ENCODE data around the gene DEPP1.
A peak's percentile ranks its signal among the peaks of the same experiment; 100 is the strongest.

DEPP1 gene

GRCh38 chr10:44968091-44968490 lies 10.5 kb downstream of the DEPP1 start:
- no peak for DNase-seq (ENCODE audit: low read depth in 2 of 2)

DNA sequence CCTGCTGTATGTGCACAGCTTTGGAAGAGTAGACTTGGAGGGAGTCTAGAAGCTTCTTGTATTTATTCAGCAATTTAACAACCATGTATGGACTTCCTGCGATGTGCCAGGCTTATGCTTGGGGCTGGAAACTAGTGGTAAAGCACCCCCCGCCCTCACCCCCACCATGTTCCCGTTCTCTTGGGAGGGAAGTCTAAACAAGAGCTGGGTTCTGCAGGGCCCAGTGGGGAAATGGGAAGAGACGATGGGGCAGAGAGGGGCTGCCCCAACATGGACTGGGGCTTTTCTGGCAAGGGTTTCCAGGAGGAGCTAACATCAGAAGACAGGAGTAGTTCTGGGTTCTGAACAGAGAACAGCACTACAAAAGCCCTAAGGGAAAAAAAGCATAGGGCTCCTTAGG lies 11.0 kb downstream of the DEPP1 start:
- no peak for DNase-seq (ENCODE audit: low read depth in 2 of 2)

DNA sequence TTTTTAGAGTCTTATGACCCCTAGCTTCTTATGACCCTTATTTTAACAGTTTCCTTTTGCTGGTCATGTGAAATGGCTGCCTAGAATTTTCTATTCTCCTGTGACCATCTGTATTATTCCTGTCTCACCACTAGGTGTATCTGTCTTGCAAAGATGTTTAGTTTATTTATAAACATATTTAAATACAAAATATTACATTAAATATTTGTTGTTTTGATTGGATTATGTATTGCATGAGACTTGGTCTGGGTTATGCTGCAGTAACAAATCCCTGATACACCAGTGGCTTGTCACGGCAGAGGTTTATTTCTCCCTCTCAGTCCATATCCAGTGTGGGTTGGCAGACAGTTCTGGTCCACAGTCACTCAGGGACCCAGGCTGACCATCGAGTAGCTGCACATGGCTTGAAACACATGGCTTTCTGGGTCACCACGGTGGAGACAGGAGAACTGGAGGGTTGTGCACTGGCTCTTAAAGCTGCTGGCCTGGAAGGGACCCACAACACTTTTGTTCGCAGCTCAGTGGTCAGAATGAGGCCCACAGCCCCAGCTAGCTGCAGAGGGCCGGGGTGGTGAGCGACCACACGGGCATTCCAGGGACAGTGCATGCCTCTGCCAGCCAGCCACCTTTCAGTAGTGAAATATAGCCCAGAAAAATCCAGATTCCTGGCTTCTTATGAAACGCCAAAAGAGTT lies 11.6 kb downstream of the DEPP1 start:
- no peak for DNase-seq (ENCODE audit: low read depth in 2 of 2)

DNA sequence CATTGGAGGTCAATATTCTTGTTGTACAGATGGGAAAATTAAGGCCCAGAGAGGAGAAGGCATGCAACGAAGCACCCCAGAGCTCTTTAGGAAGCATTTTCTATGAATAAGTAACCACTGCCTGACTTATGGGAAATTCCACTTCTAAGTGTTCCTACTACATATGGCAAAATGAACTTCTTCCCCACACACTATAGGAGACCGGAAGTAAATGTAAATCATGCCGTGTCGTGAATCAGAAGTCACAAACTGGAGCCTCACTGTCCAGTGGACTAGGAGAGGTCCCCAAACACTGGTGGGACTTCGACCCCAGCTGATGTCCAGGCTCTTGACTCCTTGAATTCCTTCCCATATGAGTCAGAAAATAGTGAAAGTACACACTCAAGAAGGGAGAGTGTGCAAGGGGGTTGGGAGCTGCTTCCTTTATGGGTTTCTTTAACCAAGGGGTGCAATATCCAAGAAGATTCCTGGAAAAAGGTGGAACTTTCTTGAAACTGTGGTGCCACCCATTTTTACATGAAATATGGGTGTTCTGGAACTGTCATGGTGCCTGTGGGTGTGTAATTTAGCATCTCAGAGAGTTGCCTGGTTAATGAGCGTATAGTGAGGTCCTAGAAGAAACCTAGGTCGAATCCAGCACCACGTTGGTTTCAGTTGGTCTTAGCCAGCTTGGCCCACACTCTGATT lies 12.3 kb downstream of the DEPP1 start:
- no peak for DNase-seq (ENCODE audit: low read depth in 2 of 2)

DNA sequence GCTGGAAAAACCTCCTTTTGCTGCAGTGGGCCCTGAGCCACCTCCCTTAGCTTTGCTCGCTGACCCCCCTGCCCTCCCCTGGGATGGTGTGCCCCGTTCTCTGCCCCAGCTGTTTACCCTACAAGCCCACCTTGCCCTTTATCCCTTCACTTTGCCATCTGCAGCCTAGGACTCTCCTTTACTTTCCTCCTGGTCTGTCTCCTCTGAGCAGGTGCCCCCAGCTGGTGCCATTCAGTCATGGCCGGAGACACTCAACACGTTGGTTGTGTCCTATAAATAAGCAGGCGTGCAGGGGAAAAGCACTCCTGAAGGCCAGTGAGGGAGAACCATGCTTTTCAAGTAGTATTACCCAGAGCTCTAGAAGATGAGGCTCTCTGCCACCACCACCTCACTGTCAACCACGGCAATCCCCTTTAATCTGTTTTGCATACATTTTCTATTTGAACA lies 12.9 kb downstream of the DEPP1 start:
- DNase-seq (ENCODE audit: low read depth in 2 of 2): no peak

DNA sequence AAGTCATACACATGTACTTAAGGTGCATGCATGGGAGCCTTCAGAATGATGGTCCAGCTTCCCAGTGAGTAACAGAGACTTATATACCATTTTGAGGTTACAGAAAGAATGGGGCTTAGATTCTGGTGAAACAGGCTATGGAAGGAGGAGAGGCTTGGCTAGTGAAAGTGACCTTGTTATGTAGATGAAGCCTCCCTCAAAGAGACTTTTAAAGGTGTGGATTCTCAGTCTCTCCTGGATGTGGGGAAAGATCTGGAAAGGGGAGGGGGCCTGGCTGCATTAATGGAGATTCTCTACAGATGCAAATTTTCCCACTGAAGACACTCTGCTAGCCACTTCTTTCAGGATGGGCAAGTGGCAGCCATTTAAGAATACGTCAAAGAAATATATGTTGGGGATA lies 13.5 kb downstream of the DEPP1 start:
- no peak for DNase-seq (ENCODE audit: low read depth in 2 of 2)

DNA sequence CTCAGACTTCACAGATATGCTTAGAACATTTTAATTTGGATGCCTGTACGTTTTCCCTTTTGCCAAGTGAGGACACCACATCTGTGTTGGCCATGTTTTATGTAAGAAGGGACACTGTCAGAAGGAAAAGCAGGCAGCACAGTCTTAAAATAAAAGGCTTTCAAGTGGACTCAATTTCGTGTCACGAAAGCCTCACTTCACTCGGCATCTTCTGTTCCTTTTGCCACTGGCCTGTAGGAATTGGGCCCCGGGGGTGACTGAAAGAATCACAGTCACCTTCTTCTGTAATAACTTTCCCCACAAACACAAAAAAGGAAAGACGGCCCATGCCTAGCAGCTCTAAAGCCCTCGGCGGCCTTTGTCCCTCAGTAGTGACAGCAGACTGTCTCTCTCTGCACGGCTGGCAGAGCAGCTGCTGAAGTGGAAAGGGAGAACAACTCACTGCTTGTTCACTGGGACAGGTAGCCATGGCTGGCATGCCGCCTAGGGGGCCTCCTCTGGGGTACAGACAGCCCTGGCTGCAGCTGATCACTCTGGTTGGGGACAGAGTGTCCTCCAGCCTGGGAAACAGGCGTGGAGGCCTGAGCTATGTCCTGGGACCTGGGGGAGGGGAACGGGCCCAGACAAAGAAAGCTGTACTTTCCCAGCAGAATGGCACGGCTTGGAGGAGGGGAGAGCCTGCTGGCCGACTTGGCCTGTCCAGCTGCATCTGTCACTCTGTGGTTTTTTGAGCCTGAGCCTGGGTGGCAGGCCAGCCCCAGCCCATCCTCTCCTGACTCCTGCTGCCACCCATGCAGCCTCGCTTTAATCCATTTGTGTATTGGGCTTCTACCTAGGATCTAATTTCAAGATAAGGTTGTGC lies 14.6 kb downstream of the DEPP1 start:
- DNase-seq (ENCODE audit: low read depth in 2 of 2): no peak

DNA sequence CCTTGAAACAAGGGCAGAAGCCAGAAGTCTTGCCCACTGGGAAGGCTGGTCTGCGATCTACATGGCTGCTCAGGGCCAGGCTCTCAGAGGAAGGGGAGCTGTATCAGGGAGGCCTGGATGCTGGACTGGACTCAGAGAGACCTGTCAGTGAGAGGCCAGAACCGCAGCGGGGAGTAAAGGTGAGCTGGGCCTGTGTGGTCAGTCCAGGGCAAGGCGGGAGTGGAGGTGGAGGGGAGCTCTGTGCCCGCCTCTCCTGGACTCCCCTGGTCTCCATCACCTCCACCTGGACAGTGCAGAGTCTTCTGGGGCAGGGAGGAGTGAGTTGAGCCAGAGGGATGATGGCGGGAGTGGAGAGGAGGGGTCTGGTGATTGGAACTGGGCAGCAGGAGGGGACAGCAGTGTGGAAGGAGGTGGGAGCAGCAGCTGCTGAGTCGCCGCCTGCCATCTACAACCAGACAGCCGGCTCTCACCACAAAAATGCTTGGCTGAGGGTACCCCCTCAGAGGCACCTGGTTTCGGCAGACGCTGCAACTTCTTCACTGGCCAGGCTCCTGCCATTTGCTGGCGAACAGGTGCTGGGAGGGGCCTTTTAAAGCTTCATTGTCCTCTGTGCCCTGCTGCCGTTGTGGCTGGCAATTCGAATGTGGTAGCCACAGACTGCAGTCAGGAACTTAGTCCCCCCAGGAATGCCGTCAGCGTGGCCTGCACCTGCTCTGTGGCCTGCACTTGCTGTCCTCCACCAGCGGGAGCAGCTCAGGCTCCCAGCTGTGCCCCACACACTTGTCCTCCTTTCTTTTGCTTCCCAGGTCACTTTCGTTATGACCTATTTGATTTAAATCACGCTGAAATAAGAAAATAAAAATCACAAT lies 15.5 kb downstream of the DEPP1 start:
- DNase-seq (ENCODE audit: low read depth in 2 of 2): no peak

DNA sequence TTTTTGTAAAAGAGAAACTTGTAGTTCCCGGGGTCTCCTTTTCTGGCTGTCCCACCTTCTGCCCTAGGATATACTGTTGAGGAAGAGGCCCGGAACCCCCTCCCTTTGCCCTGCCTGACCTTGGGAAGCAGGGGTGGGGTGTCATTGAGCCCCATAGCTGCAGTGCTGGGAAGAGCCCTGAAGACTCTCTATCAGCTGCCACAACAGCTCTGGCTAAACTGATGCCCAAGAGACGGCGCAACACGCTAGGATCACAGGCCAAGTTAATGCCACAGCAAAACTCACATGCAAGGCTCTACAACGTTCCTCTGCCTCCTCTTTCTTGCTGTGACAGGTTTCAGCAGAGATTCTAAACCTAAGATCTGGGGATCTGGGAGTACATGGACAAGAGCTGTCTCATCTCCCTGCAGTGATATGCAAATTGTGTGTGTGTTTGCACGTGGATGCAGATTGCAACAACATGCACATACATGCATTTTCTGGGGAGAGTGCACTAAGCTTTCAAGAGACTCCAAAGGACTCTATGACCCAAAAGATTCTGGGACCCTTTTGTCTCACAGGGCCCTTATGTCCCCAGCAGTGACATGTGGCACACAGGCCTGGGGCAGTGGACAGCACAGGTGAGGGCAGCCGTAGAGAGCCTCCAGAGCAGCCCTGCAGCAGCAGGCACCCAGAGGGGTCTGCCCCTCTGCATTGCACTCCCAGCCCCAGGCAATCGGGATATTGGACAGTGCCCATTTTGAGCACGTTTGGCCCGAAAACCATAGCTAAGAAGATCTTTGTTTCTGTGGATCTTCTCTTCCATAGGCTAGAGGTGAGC lies 16.5 kb downstream of the DEPP1 start:
- DNase-seq (ENCODE audit: low read depth in 2 of 2): no peak

GRCh38 chr10:44961230-44961571 lies 17.4 kb downstream of the DEPP1 start:
- no peak for DNase-seq (ENCODE audit: low read depth in 2 of 2)

DNA sequence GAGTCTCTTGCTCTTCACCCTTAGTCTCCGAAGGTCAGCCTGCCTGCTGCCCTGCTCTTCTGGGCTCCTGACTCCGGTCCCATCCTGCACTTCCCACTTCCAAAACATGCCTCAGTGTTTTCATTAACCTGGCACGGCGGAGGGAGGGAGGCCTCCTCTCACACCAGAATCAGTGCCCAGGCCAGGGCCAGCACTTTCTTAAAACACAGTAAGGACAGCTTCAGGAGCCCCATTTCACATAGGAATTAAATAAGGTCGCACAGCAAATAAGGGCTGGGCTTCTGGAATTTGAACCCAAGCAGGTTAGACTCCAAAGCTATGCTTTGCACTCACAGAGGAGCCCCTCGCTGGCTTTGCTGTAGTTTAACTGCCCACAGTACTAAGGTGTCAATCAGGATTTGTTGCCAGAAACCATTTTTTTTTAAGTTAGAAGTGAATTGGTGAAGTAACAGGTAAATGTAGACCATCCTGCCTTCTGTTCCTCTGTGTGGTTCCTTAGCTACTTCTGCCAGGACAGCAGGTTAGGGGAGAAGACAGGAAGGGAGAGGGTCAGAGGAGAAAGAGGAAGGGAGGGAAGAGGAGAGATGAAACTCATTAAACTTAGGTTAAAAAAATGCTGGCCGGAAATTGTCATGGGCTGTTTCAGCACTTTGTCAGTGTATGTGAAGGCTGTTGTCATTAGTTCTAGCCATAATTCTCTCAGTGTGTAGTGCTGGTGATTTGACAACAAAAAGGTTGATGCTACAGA lies 18.0 kb downstream of the DEPP1 start:
- no peak for DNase-seq (ENCODE audit: low read depth in 2 of 2)

GRCh38 chr10:44960088-44960460 lies 18.5 kb downstream of the DEPP1 start:
- DNase-seq (ENCODE audit: low read depth in 2 of 2): no peak

DNA sequence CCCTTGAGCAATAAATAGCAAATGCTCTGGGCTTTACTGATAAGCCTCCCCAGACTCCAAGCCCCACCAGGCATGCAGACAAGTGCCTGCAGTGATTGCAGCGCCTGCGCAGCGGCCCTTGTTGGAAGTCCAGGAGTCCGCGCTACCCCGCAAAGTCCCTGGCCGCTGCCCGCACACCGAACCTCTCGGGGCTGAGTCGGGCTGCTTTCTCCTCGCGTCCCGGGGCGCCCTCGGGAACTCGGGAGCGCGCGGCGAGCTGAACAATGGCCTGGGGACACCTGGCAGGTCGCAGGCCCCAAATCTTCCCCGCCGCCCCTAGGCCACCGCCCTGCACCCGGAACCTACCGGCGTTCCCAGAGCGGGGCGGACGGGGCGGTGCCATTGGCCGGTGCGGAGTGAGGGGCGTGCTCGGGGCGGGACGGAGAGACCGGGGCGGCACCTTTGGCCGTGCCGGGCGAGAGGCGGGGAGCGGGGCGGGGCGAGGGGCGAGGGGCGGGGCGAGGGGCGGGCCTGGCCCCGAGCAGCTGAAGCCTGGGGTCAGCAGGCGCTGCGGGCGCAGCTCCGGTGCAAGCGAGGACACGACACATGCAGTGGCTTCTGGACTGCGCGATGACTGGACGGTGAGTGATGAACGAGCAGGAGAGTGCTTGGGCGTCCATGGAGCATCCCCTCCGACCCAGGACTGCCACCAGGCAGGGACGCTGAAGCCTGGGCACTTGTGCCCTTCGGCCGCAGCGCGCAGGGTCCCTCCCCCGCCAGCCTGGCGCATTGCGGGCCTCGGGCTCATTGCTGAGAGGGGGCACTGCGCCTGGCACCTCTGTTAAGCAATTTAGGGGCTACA lies 19.1 kb downstream of the DEPP1 start, which contains the start of gene RASSF4:
Gene RASSF4, plus strand, starts transcription at position 556 of the 841 bp plus-strand sequence. CDS start 10,401 bp downstream, outside the sequence.
- peak; percentile 76 to 87 for DNase-seq (ENCODE audit: low read depth in 2 of 2)

GRCh38 chr10:44958898-44959246 lies 19.7 kb downstream of the DEPP1 start:
- no peak for DNase-seq (ENCODE audit: low read depth in 2 of 2)

DNA sequence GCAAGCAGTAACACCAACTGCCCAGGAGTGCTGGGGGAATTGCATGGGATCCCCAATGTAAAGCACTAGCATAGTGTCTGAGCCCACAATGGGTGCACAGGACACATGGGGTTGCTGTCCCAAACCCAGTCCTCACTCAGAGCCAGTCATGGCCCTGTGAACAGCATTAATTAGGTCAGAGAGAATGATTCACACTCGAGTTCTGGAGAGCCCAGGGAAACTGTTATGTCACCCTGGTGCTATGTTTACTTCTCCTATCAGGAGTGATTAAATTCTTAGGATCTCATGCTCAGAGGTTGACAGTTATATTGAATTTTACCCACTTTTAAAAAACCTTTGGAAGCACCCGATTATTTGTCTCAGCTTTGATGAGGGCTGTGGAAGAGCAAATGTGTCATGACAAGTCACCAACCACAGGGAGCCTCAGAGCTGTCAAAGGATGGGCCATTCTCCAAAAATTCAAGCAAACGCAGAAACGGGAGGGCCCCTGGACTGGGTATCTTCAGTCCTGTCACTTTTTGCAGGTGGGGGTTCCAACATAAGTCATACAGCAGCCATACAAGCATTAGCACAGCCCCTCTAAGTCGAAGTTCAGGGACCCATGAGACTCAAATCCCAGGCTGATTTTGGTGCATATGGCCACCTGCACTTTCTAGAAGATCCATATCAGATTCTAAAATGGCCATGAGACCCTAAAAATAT lies 20.3 kb downstream of the DEPP1 start:
- no peak for DNase-seq (ENCODE audit: low read depth in 2 of 2)

DNA sequence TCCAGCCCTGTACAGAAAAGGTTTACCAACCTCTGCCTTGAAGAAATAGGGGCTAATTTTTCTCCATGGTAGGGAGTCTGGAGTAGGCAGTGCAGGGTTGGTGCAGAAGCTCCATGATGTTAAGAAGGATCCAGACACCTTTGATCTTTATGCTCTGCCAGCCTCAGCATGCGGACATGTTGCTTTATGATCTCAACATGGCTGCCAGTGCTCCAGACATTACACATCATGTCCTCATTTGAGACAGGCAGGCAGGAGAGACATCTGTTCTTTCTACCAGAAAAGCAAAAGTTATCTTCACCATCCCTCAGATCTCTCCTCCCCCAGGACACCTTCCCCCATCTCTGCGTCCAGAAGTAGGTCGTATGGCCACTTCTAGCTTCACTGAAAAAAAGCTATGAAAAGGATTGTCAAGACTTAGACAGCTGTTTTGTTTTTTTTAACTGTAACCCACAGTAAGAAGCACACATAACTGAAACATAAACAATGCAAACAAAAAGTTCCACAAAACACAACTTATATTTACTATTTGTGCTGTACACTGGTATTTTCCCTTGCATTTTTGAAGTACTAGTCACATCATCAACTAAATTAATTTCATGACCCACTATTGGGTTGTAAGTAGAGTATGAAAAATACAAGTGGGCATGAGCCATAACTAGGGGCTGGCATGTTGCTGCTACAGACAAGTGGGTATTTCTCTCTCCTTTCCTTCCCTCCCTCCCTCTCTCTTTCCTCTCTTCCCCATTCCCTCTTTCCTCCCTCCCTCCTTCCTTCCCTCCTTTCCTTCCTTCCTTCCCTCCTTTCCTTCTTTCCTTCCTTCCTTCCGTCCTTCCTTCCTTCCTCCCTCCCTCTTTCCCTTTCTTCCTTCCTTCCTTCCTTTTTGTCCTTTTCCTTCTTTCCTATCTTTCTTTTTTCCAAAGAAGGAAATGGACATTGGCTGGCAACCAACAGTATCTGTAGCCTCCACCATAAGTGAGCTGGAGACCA lies 21.6 kb downstream of the DEPP1 start:
- DNase-seq (ENCODE audit: low read depth in 2 of 2): no peak

DNA sequence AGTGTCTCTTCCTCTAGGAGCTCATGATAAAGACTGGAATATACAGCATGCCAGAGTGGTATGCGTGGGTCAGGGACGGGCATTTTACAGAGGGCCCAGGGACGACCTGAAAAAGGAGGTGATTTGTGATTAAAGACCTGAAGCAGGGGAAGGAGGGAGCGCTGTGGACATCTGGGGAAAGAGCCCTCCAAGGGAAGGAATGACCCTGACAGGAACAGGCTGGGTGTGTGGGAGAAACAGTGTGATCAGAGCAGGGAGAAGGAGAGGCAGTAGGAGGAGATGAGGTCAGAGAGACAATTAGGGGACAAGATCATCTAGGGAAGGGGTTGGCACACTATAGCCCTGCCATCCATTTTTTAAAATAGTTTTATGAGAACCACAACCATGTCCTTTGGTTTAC lies 22.4 kb downstream of the DEPP1 start:
- no peak for DNase-seq (ENCODE audit: low read depth in 2 of 2)
